Dedifferentiated amniotic fluid mesenchymal stem cell (primary cell): Measurements from ENCODE around the gene ATP2A1.
"Not testable (repeated sequence)": the region's sequence is repeated elsewhere in the genome, so short reads cannot be mapped to it uniquely, and the experiment has no call there.

Experiments used
- DNase-seq: peaks from one replicate; pipeline ENCODE4 v3.0.0-alpha.2; 2016; ENCODE audit errors: extremely low spot score

Gene ATP2A1

GRCh38 chr16:28881565-28881964 is 3.3 kb downstream of the ATP2A1 start:
- not testable (repeated sequence) for DNase-seq

DNA sequence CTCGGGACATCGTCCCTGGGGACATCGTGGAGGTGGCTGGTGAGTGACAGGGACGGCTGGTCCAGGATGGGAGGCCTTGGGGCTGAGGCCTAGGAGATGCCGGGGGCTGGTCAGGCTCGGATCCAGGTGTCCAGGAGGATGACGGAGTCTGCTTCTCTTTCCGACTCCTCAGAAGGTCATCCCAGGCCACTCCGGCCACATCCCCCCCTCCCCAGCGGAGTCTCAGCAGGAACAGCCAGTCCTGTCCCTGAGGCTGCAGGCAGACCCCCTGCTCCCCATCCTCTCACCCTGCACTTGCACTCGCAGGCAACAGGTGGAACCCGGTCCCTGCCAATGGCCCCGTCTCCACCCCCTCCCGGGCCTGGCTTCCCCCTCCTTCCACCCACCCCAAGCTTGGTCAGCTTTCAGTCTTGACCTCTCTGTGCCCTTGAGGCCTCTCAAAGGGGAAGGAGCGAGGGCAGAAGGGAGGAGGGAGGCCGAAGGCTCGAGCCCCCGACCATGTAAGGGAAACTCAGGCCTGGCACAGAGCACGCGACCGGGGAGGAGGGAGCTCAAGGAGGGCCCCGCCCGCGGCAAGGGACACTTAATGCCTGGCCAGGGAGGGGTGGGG is 4.4 kb downstream of the ATP2A1 start:
- DNase-seq, result no peak

DNA sequence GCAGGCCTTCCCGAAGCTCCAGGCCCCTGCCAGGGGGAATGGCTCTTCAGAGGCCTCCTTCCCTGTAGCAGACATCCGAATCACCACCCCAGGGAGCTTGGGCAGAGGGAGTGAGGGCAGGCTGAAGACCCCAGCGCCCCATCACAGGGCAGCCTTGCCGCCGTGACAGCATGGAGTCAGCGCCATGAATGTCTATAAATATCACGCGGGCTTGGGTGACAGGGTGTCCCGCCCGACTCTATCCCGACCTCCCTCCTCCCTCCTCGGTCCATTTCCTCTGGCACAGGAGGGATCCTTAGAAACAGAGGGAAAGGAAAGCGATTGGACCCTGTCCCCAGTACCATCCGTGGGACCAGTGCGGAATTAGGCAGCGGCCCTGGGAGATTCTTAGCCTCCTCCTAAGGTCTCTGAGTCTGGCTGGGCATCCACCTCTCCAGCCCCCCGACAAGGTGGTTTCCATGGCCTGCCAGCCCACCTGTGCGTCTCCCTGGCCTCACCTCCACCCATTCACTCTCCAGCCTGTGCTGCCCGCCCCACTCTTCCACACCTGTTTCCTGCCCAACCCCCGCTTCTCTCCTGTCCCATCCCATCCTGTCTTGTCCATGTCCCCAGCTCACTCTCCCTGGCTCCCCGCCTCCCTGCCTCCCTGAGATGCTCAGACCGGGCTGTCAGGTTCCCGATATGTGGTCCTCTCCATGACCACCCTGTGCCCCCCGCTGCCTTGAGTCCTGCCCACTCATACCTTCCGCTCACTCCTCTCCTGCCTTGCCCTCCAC is 5.1 kb downstream of the ATP2A1 start:
- DNase-seq, result no peak

DNA sequence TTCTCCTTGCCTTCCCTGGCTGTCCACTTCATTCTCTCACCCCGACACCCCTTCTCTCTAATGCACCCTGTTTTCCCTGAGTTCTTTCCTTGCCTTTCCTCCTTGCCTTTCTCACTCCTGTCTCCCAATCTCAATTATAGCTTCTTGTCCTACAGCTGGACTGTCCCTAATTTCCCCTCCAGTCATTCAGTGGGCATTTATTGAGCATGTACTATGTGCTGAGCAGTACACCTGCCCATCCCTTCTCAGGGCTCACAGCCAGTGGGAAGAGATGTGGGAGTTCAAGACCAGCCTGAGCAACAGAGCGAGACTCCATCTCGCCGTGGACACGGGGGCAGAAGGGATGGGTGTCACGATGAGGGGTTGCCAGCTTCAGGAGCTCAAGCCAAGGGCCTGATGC is 5.8 kb downstream of the ATP2A1 start:
- DNase-seq, result no peak

DNA sequence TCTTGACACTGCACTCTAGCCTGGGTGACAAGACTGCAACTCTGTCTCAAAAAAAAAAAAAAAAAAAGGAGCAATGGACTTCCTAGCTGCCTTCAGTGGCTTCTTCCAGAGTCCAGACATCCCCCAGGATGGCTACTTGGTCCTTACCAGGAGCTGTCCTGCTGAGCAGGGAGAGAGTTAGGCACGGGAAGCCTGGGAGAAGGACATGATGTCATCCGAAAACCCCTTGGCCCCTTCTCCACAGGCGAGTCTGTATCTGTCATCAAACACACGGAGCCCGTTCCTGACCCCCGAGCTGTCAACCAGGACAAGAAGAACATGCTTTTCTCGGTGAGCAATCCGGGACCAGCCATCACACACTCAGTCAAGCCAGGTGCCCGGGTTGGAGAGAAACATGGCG is 8.7 kb downstream of the ATP2A1 start:
- DNase-seq, result no peak

- DNase-seq, result not testable (repeated sequence)
These were observed 12.1 kb downstream of the ATP2A1 start for GRCh38 chr16:28890355-28890754.

- no peak for DNase-seq
These were observed 13.9 kb downstream of the ATP2A1 start for GRCh38 chr16:28891964-28892890.

DNA sequence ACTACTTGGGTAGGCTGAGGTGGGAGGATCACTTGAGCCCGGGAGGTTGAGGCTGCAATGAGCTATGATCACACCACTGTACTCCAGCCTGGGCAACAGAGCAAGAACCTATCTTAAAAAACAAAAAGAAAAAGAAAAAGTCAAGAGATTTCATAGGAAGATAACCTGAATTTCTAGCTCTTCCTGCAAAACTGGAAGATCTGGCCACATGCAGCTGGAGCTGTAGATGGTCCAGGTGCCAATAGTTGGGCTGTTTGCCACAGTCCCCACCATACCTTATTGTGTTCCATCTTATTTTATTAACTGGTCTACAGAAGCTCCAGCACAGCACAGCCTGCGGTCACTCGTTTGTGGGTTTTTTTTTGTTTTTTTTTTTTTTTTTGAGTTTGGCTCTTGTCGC is 15.0 kb downstream of the ATP2A1 start:
- no peak for DNase-seq

DNA sequence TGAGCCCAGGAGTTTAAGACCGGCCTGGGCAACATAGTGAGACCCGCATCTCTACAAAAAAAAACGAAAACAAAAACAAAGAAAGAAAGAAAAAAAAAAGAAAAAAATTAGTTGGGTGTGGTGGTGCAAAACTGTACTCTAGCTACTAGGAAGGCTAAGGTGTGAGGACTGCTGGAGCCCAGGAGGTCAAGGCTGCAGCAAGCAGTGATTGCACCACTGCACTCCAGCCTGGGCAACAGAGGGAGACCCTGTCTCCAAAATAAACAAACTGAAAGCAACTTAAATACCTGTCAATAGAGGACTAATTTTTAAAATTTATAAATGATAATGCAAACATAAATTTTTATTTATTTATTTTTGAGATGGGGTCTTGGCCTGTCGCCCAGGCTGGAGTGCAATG is 17.3 kb downstream of the ATP2A1 start:
- no peak for DNase-seq

DNA sequence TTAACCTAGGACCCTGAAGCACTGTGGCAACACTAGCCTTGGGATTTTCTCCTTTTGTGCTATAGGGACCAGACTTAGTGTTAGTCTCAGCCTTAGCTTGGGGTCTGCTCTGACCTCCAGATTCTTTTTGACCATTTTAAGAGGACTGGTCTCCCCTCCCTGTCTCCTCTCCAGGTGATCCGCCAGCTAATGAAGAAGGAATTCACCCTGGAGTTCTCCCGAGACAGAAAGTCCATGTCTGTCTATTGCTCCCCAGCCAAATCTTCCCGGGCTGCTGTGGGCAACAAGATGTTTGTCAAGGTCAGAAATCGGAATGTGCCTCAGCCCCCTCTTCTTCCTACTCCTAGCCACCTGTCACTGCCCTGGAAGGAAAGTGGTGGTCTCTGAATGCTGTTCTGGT is 19.5 kb downstream of the ATP2A1 start:
- DNase-seq, result no peak

DNA sequence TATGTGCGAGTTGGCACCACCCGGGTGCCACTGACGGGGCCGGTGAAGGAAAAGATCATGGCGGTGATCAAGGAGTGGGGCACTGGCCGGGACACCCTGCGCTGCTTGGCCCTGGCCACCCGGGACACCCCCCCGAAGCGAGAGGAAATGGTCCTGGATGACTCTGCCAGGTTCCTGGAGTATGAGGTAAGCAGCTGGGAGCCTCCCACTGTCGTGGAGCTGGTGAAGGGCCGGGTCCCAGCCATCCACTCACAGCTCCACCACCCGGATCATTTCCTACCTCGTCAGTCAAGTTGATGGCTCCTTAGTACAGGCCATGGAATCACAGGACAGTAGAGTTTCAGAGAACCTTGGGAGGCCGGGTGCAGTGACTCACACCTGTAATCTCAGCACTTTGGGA is 20.0 kb downstream of the ATP2A1 start:
- DNase-seq, result no peak

DNA sequence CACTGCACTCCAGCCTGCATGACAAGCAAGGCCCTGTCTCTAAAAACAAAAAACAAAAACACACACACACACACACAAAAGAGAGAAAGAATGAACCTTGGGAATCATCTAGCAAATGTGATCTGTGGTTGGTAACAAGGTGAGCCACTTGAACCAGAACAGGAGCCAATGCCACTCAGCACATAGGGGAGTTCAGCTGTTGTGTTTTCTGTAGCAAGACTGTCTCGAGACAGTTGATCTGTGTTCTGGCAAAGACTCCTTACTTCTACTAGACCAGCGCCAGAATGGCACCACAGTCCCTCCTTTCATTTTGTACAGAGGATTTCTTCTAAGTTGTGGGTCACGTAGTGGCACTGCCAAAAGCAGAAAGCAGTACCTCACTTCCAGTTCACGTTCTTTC is 20.7 kb downstream of the ATP2A1 start:
- no peak for DNase-seq

- no peak for DNase-seq
These were observed 21.7 kb downstream of the ATP2A1 start for GRCh38 chr16:28899882-28900590.

- no peak for DNase-seq
These were observed 22.3 kb downstream of the ATP2A1 start for GRCh38 chr16:28900601-28901000.

DNA sequence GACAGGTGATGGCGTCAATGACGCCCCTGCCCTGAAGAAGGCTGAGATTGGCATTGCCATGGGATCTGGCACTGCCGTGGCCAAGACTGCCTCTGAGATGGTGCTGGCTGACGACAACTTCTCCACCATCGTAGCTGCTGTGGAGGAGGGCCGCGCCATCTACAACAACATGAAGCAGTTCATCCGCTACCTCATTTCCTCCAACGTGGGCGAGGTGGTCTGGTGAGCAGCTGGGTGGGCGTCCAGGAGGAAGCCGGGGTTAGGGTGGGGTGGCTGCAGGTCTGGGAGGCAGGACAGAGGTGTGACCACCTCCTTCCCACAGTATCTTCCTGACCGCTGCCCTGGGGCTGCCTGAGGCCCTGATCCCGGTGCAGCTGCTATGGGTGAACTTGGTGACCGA is 23.6 kb downstream of the ATP2A1 start:
- DNase-seq, result no peak

DNA sequence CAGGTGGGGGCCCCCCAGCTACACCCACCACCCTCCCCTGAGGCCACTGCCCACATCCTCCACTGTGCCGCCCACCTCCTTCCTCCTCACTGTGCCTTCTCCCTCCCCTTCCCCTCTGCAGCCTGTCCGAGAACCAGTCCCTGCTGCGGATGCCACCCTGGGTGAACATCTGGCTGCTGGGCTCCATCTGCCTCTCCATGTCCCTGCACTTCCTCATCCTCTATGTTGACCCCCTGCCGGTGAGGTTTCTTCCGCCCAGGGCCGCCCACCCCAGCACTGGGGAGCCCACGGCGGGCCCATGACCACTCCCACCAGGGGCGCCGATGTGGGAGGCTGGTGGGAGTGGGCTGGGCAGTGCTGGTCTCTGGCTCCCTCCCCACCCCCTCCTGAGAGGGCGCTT is 24.6 kb downstream of the ATP2A1 start:
- no peak for DNase-seq

- DNase-seq, result no peak
These were observed 25.2 kb downstream of the ATP2A1 start for GRCh38 chr16:28903344-28904042.

- DNase-seq, result no peak
These were observed 26.1 kb downstream of the ATP2A1 start for GRCh38 chr16:28904363-28904762.

DNA sequence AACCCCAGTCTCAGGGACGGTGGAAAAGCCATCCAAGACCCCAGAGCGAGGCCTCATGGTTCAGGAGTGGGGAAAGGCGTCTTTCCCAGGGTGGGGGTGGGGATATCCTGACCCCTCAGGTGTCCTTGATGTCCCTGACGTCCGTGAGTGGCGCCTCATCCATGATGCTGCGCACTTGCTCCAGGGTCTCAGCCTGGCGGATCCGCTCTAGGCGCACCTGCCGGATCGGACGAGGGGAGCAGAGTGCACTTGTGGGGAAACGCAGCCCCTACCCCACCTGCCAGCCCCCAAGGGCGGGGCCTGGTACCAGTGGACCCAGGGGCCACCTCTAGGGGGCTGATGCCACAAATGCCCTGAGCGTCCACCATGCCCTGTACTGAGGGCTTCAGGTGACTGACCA is 26.5 kb downstream of the ATP2A1 start:
- no peak for DNase-seq

DNA sequence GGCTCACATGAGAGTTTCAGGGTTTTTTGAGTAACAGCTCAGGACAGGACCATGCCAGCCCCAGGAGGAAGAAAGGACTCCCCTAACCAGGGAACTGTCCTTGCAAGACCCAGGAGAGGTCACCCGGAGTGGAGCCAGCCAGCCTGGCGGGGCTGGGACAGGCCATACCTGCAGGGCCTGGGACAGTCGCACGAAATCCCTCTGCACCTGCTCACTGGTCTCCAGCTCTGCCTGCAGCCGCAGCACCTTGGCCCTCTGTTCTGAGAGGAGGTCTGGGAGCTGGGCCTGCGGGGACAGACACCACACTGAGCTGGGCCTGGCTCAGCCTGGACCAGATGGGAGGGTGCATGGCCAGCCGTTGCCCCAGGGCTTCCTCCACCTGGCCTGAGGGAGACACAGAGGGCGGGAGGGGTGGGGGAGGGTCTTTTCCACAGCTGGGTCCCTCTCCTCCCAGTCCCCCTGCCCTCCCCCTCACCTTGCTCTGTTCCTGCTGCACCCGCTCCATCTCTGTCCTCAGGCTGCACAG is 27.0 kb downstream of the ATP2A1 start:
- no peak for DNase-seq

- DNase-seq, result no peak
These were observed 27.6 kb downstream of the ATP2A1 start for GRCh38 chr16:28905800-28906372.
